Loucy (cell line): ENCODE measurements around the gene SNX24.

Source experiments
- H2AFZ ChIP-seq: fragments of 200-600 bp; sonication (generic); 2 replicates; pipeline ENCODE4 v1.6.0; 2016; ENCODE audit warnings: antibody characterized with exemption, mild to moderate bottlenecking, low read length, moderate library complexity
- H3F3A ChIP-seq: fragments of 200-600 bp; 2 replicates; pipeline ENCODE4 v1.6.0; 2016; ENCODE audit warnings: antibody characterized with exemption, low read depth, mild to moderate bottlenecking
- H3K27me3 ChIP-seq: fragments of 200-600 bp; sonication (generic); 2 replicates; pipeline ENCODE4 v1.6.1; 2014; ENCODE audit warnings: low read length, mild to moderate bottlenecking; ENCODE audit not compliant: insufficient read depth, poor library complexity, severe bottlenecking
- H3K36me3 ChIP-seq: fragments of 200-600 bp; sonication (generic); 2 replicates; pipeline ENCODE4 v1.6.1; 2016; ENCODE audit warnings: low read length; ENCODE audit not compliant: insufficient read depth
- H3K4me1 ChIP-seq: fragments of 200-600 bp; sonication (generic); 2 replicates; pipeline ENCODE4 v1.5.1; 2014; ENCODE audit warnings: low read length, mild to moderate bottlenecking; ENCODE audit not compliant: insufficient read depth, poor library complexity, severe bottlenecking
- H3K4me2 ChIP-seq: fragments of 200-600 bp; sonication (generic); 2 replicates; pipeline ENCODE4 v1.6.0; 2014; ENCODE audit warnings: antibody characterized with exemption, low read length, low read depth, mild to moderate bottlenecking; ENCODE audit not compliant: poor library complexity, severe bottlenecking
- H3K4me3 ChIP-seq: fragments of 200-600 bp; sonication (generic); 2 replicates; pipeline ENCODE4 v1.5.1; 2014; ENCODE audit warnings: low read length, mild to moderate bottlenecking, mixed read lengths; ENCODE audit not compliant: poor library complexity, severe bottlenecking
- H3K79me2 ChIP-seq: fragments of 200-600 bp; sonication (generic); 2 replicates; pipeline ENCODE4 v1.6.1; 2014; ENCODE audit warnings: low read length; ENCODE audit not compliant: insufficient read depth
- H3K9ac ChIP-seq: fragments of 200-600 bp; sonication (generic); 2 replicates; pipeline ENCODE4 v1.6.0; 2014; ENCODE audit warnings: mild to moderate bottlenecking, low read depth, low read length, moderate library complexity; ENCODE audit not compliant: poor library complexity, severe bottlenecking
- H3K9me2 ChIP-seq: fragments of 200-600 bp; sonication (generic); replicated peaks from 2 replicates; pipeline ENCODE4 v1.6.1; 2016; ENCODE audit warnings: low read depth, low read length, mixed read lengths
- H3K9me3 ChIP-seq: fragments of 200-600 bp; sonication (generic); 2 replicates; pipeline ENCODE4 v1.6.1; 2014; ENCODE audit warnings: mild to moderate bottlenecking, antibody characterized with exemption, low read length, low read depth; ENCODE audit not compliant: insufficient read depth
- H4K20me1 ChIP-seq: fragments of 200-600 bp; sonication (generic); 2 replicates; pipeline ENCODE4 v1.6.0; 2014; ENCODE audit warnings: antibody characterized with exemption, low read length, mild to moderate bottlenecking; ENCODE audit not compliant: insufficient read depth, poor library complexity, severe bottlenecking
- CTCF ChIP-seq: fragments of 200-600 bp; sonication (generic); conservative IDR thresholded peaks from 2 replicates; pipeline ENCODE4 v1.5.1; 2014; ENCODE audit warnings: mild to moderate bottlenecking, antibody characterized with exemption, low read length
- EZH2phosphoT487 ChIP-seq: fragments of 200-600 bp; IDR thresholded peaks from 2 replicates; pipeline ENCODE4 v1.6.1; 2018; ENCODE audit warnings: antibody characterized with exemption, mild to moderate bottlenecking, moderate library complexity, borderline replicate concordance

SNX24 gene

GRCh38 chr5:123007754-123008153 lies 162.3 kb downstream of the SNX24 start:
- H3K27me3 ChIP-seq = no peaks in the 10 kb centered on the region
- H3K79me2 ChIP-seq = no peaks in the 10 kb centered on the region
- H3K4me2 ChIP-seq = no peak overlapping the region
- H4K20me1 ChIP-seq = no peaks in the 10 kb centered on the region
- no peaks in the 10 kb centered on the region for H3K9me2 ChIP-seq
- no peaks in the 10 kb centered on the region for H3F3A ChIP-seq
- no peak overlapping the region for H2AFZ ChIP-seq
- H3K36me3 ChIP-seq = no peaks in the 10 kb centered on the region
- H3K4me3 ChIP-seq = no peak overlapping the region
- no peaks in the 10 kb centered on the region for H3K9me3 ChIP-seq
- no peak for TF ChIP-seq CTCF
- no peak for TF ChIP-seq EZH2phosphoT487
- H3K9ac ChIP-seq = no peak overlapping the region
- no peaks in the 10 kb centered on the region for H3K4me1 ChIP-seq

GRCh38 chr5:123012321-123012720 lies 166.9 kb downstream of the SNX24 start:
- TF ChIP-seq EZH2phosphoT487 (no peak), CTCF (no peak)
- Histone ChIP-seq H3K27me3 (no peaks in the 10 kb centered on the region), H3K4me2 (no peak overlapping the region)

GRCh38 chr5:123014689-123015088 lies 169.3 kb downstream of the SNX24 start:
- H3K36me3 ChIP-seq = no peaks in the 10 kb centered on the region
- H3K4me2 ChIP-seq = no peak overlapping the region
- no peaks in the 10 kb centered on the region for H3K79me2 ChIP-seq
- no peak overlapping the region for H3K4me3 ChIP-seq
- H3K9me3 ChIP-seq = no peaks in the 10 kb centered on the region
- TF ChIP-seq CTCF (no peak), EZH2phosphoT487 (no peak)
- H3K9ac ChIP-seq = no peak overlapping the region
- H3K9me2 ChIP-seq = no peaks in the 10 kb centered on the region
- H3F3A ChIP-seq = no peaks in the 10 kb centered on the region
- H4K20me1 ChIP-seq = no peaks in the 10 kb centered on the region
- H3K27me3 ChIP-seq = no peaks in the 10 kb centered on the region
- H2AFZ ChIP-seq = no peak overlapping the region
- no peaks in the 10 kb centered on the region for H3K4me1 ChIP-seq

More at GRCh38 chr5:123012321-123012720, 166.9 kb downstream of the SNX24 start:
- no peak overlapping the region for H3K4me3 ChIP-seq
- no peak overlapping the region for H2AFZ ChIP-seq
- H3K36me3 ChIP-seq = no peaks in the 10 kb centered on the region
- H3F3A ChIP-seq = no peaks in the 10 kb centered on the region
- H3K9me2 ChIP-seq = no peaks in the 10 kb centered on the region
- H3K9ac ChIP-seq = no peak overlapping the region
- H3K4me1 ChIP-seq = no peaks in the 10 kb centered on the region
- no peaks in the 10 kb centered on the region for H3K9me3 ChIP-seq
- no peaks in the 10 kb centered on the region for H3K79me2 ChIP-seq
- H4K20me1 ChIP-seq = no peaks in the 10 kb centered on the region
